GM19463 (cell line): ENCODE results near the gene GSTA5.
"Not testable (repeated sequence)": the region's sequence is repeated elsewhere in the genome, so short reads cannot be mapped to it uniquely, and the experiment has no call there.

Experiments
- ATAC-seq: cut with Tn5 transposase; IDR thresholded peaks from one replicate; pipeline ENCODE4 v1.9.1; 2021; ENCODE audit warnings: mild to moderate bottlenecking, moderate library complexity; ENCODE audit not compliant: unreplicated experiment

GSTA5 gene

DNA sequence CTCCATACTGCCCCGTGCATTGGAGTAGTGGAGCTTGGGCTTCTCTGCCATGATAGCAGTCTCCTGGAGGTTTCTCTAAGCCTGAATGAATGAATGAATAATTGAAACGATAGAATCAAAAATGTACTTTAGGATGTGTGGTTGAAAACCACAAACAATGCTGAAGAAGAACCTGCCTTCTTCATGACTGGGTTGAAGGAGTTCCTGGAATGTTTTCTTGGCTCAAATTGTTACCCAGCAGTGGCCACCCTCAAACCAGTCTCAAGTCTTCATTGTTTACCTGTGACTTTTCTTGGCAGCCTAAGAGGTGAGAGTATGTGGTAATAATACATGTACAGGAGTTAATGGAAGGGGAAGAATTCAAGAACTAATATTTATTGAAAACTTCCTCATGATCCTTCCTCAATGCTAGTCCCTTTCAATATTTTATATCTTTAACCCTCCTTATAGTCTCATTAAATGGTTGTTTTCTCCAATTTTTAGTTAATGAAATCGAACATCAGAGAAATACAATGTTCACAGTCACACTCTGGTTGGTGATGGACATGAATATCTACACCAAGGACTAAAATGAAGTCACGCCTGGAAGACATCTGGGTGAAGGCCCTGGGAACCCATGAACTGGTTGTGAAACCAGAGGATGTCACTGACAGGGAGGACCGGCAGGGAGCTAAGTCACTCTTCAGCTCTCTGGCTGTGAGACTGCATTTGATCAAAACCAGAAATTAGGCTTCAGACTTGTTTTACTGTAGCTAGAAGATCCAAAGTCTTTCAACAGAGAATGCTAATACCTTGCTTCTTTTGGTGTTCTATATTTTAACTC is at the start of gene GSTA5:
Gene GSTA5 (minus strand): TSS at position 51 of the 823 bp plus-strand sequence.
- ATAC-seq: no peak

GRCh38 chr6:52890018-52890417 is 49.4 kb upstream of the GSTA5 start:
- no peak for ATAC-seq

- no peak for ATAC-seq
These were observed 47.4 kb upstream of the GSTA5 start for GRCh38 chr6:52887910-52888524.

DNA sequence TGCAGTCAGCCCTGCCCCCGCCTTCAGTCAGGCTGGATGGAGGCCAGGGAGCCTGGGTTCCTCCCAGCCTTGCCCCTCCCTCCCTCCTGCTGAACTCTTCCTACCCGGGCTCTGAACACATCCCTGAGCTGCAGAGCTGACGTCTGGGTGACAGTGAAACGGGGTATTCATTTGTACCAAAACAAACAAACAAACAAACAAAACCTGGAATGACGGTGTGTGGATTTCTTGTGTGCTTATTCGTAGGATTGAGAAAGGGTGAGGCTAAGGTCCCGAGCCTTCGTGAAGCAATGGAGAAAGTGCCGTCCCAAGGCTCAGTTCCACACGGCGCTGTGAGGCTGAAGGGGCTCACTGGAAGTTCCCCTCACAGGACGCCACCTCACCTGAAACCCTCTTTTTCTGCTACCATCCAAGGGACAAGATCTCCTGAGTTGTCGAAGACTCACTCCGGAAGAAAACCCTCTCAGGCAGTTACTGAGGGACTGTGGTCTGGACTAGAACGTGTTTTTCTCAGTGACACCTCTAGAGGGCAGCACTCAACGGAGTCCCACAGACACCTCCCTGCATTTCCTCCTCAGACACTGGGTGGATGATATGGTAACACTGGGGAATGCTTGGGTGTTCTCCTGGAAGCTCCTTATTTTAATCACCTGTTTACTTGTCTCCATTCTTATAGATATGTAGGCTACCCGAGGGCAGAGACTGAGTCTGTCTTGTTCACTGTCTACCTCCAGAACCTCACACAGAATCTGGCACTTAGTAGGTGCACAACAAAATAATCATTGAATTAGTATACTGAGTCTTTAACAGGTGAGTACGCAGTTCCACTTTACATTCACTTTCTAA is 41.6 kb upstream of the GSTA5 start:
- peak; percentile 99 for ATAC-seq

- no peak for ATAC-seq
These were observed 41.0 kb upstream of the GSTA5 start for GRCh38 chr6:52881662-52881995.

GRCh38 chr6:52877786-52878185 is 37.2 kb upstream of the GSTA5 start:
- no peak for ATAC-seq

DNA sequence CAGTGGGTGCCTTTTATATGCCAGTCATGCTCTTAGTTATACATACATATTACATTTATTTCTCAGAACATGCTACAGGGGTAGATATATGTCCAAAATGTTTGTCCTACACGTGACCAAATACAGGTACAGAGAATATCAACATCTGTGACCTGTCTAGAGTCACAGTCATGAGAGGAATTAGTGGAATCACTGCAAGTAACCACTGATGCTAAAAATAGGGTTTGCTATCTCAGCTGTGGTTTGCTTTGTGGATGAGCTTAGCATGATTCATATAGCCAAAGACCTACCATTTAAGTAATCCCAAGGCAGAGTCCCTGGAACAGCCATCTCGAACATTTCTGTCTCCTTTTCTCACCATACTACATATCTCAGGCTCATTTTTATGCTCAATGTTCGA is 36.6 kb upstream of the GSTA5 start:
- no peak for ATAC-seq

- ATAC-seq: no peak
These were observed 35.6 kb upstream of the GSTA5 start for GRCh38 chr6:52876056-52876787.

GRCh38 chr6:52872031-52872430 is 31.4 kb upstream of the GSTA5 start:
- ATAC-seq: no peak

GRCh38 chr6:52871621-52872020 is 31.0 kb upstream of the GSTA5 start:
- no peak for ATAC-seq

GRCh38 chr6:52870335-52871091 is 29.9 kb upstream of the GSTA5 start:
- ATAC-seq: not testable (repeated sequence)

GRCh38 chr6:52868899-52869298 is 28.3 kb upstream of the GSTA5 start:
- ATAC-seq: not testable (repeated sequence)

DNA sequence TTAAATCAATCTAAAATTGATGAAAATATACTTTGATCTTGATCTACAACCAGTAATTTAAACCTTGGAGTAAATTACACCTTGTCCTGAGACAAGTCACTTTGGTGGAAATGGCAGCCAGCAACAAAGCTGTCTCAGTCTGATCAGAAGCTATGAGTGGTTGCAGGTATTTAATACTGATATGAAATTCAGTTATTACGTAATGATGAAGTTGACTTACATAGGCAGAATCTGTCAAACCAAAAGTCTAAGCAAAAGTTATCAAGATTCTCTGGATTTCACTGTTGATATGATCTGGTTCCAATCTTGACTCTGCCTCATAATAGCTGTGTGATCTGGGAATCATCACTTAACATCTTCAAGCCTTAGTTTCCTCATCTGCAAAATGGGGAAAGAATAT is 27.6 kb upstream of the GSTA5 start:
- no peak for ATAC-seq

DNA sequence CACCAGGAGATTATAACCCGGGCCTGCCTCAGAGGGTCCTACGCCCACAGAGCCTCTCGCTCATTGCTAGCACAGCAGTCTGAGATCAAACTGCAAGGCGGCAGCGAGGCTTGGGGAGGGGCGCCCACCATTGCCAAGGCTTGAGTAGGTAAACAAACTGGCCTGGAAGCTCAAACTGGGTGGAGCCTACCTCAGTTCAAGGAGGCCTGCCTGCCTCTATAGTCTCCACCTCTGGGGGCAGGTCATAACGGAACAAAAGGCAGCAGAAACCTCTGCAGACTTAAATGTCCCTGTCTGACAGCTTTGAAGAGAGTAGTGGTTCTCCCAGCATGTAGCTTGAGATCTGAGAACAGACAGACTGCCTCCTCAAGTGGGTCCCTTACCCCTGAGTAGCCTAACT is 20.5 kb upstream of the GSTA5 start:
- not testable (repeated sequence) for ATAC-seq

GRCh38 chr6:52858416-52858815 is 17.8 kb upstream of the GSTA5 start:
- ATAC-seq: no peak

DNA sequence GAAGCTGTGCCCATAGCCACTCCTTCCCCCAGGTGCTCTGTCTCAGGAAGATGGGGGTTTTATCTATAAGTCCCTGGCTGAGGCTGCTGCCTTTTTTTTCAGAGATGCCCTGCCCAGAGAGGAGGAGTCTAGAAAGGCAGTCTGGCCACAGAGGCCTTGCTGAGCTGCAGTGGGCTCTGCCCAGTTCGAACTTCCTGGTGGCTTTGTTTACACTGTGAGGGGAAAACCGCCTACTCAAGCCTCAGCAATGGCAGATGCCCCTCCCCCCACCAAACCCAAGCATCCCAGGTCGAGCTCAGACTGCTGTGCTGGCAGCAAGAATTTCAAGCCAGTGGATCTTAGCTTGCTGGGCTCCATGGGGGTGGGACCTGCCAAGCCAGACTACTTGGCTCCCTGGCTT is 15.5 kb upstream of the GSTA5 start:
- not testable (repeated sequence) for ATAC-seq

DNA sequence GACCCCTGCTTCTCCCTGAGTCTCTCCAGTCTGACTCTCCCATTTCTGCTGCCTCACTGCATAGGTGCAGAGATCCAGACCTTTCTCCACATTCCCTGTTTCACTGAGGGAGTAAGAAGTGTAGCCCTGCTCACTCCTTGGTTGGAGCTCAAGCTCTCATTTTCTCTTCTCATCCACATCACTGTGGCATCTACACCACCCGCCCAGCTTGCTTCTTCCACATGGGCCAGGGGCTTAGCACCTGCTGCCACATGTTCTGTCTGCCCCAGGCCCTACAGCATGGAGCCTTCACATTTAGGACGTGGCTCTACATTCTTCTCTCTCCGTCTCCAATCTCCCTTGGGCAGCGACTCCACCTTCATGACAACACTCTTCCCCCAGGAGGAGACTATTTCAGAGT is 8.5 kb upstream of the GSTA5 start:
- ATAC-seq: no peak

GRCh38 chr6:52846002-52846401 is 5.4 kb upstream of the GSTA5 start:
- no peak for ATAC-seq

DNA sequence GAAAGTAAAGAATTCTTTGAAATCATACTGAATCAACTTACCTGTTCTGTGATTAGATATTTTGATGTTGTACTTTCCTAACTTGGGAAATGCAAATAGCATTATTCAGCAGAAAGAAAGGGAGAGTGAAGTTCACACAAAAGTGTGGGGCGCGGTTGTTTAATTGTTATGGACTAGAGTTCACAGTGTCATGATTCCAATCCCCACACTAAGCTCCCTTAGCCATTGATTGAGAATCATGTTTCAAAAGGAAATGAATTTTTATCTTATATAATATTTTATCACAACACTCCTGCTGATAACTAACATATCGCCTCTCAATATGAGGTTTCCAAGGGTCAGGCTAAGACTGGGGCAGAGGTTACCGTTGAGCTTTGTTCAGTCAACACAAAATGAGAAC is 3.0 kb upstream of the GSTA5 start:
- no peak for ATAC-seq
